ENCODE data around the gene RAB27B. TPM values are rescaled to one million over a fixed set of nuclear protein-coding genes. Genes with fewer than 3 reads are reported as not detected.

Gene RAB27B
- total and polyA plus RNA-seq, 2 experiments from 2014 or later, result 4.5 to 13.1 TPM

DNA sequence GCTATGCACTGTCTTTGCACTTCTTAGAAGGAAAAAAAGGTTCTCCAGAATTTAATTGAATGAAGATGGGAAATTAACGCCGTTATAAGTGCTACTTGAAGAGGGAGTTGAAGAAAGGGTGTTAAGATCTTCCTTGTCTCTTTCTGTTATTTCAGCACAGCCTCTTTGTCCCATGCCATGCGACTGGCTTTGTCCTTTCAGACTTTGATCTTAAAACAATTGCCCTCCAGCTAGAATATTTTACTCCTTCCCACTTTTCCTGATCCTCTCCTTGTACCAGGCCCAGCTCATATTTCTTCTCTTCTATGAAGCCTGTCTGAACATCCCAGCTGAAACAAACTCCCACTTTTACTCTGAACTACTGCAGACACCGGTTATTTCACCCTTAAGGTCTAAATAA is 51.4 kb downstream of the RAB27B start:
- Histone ChIP-seq H3K27ac (peak overlapping the region; percentile 11), H3K4me1 (ENCODE audit: insufficient read depth) (peaks cover 12% of the 10 kb centered on the region), H3K79me2 (no peaks in the 10 kb centered on the region), H3K27me3 (no peaks in the 10 kb centered on the region), H3K9me2 (replicated peaks; ENCODE audit: insufficient read depth) (no peaks in the 10 kb centered on the region), H4K20me1 (ENCODE audit: insufficient read depth, poor library complexity, severe bottlenecking) (no peaks in the 10 kb centered on the region), H2AFZ (no peak overlapping the region), H3K4me2 (no peak overlapping the region), H3K36me3 (replicated peaks; ENCODE audit: insufficient read depth, low read depth) (no peaks in the 10 kb centered on the region), H3K4me3 (no peak overlapping the region), H3K9me3 (ENCODE audit: low read depth) (no peaks in the 10 kb centered on the region)
- 42% methylated on average over 4 of the region's 4 CpGs for WGBS (ENCODE audit: low lambda C conversion rate, missing lambda C conversion rate)
- no peak for DNase-seq (ENCODE audit: low spot score)
- TF ChIP-seq EZH2phosphoT487 (IDR thresholded peaks at IDR 0.05; ENCODE audit: low read depth, severe bottlenecking, unreplicated experiment) (no peak), EZH2 (IDR thresholded peaks at IDR 0.05; ENCODE audit: borderline replicate concordance) (no peak)
- TF ChIP-seq, protein P1, sequence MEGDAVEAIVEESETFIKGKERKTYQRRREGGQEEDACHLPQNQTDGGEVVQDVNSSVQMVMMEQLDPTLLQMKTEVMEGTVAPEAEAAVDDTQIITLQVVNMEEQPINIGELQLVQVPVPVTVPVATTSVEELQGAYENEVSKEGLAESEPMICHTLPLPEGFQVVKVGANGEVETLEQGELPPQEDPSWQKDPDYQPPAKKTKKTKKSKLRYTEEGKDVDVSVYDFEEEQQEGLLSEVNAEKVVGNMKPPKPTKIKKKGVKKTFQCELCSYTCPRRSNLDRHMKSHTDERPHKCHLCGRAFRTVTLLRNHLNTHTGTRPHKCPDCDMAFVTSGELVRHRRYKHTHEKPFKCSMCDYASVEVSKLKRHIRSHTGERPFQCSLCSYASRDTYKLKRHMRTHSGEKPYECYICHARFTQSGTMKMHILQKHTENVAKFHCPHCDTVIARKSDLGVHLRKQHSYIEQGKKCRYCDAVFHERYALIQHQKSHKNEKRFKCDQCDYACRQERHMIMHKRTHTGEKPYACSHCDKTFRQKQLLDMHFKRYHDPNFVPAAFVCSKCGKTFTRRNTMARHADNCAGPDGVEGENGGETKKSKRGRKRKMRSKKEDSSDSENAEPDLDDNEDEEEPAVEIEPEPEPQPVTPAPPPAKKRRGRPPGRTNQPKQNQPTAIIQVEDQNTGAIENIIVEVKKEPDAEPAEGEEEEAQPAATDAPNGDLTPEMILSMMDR (IDR thresholded peaks at IDR 0.05; ENCODE audit: poor library complexity), result no peak

DNA sequence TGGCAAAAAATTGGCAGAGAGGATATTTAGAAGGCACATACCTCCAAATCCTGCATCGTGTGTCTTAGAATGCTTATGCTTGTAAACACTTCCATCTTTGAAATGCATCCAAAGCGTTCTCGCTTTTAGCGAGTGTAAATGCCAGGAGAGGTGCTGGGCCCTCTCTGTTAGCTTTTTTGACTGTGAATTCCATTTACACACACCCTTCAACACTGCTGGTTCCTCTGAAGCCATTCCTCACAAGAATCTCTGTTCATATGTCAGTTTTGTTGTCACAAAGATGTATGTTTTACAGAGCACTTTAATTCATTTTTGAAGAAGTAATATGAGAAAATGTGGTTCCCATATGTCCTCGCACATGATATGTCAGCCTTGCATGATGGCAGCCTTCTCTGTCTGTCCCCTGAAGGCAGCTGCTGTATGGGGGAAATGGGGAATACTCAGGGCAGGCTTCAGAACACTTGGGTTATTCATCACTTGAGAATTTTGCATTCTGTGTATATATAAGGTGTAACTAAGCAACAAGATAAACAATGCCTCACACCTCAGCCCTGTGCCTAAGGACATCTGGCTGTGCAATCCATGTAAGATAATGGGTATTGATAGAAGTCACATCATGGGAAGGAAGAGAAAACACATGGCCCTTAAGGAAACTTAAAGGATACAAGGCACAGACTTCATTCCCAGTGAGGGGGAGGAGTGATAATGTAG is 52.3 kb downstream of the RAB27B start:
- H3K27me3 ChIP-seq, result no peaks in the 10 kb centered on the region
- H3K4me2 ChIP-seq, result no peak overlapping the region
- DNase-seq (ENCODE audit: low spot score), result peak; percentile 26
- no peak overlapping the region for H3K4me3 ChIP-seq
- H3K4me1 ChIP-seq (ENCODE audit: insufficient read depth), result peaks cover 12% of the 10 kb centered on the region
- peak overlapping the region; percentile 11 for H3K27ac ChIP-seq
- TF ChIP-seq, protein P1 (IDR thresholded peaks at IDR 0.05; ENCODE audit: poor library complexity), result no peak
- no peaks in the 10 kb centered on the region for H3K36me3 ChIP-seq (replicated peaks; ENCODE audit: insufficient read depth, low read depth)
- WGBS (ENCODE audit: low lambda C conversion rate, missing lambda C conversion rate), result 51% methylated on average over 5 of the region's 5 CpGs
- H2AFZ ChIP-seq, result no peak overlapping the region
- no peaks in the 10 kb centered on the region for H3K9me2 ChIP-seq (replicated peaks; ENCODE audit: insufficient read depth)
- no peaks in the 10 kb centered on the region for H3K79me2 ChIP-seq
- H4K20me1 ChIP-seq (ENCODE audit: insufficient read depth, poor library complexity, severe bottlenecking), result no peaks in the 10 kb centered on the region
- no peaks in the 10 kb centered on the region for H3K9me3 ChIP-seq (ENCODE audit: low read depth)

DNA sequence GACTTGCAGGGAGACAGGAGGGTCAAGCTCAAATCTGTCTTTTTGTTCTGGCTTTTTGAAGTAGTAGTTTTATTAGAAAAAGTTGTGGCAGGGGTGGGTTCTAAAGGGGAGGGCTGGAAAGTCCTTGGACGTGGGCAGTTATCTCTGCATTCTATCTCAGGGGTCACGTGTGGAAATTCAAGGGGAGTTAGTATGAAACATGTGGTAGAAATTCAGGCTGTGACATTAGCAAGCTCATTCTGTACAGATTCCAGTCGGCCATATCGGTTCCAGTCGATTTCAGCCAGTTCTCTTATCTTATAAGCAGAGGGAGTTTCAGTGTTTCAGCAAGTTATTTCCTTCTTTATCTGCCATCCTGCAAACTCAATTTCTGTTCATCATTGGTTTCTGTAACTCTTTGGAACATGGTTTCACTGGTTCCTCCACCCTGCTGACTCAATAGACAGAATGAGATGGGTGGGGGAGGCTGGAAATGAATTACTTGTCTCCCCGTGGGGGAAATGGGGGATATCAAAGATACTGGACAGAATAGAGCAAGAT is 53.0 kb downstream of the RAB27B start:
- Histone ChIP-seq H3K4me1 (ENCODE audit: insufficient read depth) (peaks cover 12% of the 10 kb centered on the region), H3K36me3 (replicated peaks; ENCODE audit: insufficient read depth, low read depth) (no peaks in the 10 kb centered on the region), H3K4me3 (no peak overlapping the region), H3K27ac (no peak overlapping the region), H3K27me3 (no peaks in the 10 kb centered on the region), H4K20me1 (ENCODE audit: insufficient read depth, poor library complexity, severe bottlenecking) (no peaks in the 10 kb centered on the region), H2AFZ (no peak overlapping the region), H3K9me3 (ENCODE audit: low read depth) (no peaks in the 10 kb centered on the region), H3K4me2 (no peak overlapping the region), H3K9me2 (replicated peaks; ENCODE audit: insufficient read depth) (no peaks in the 10 kb centered on the region), H3K79me2 (no peaks in the 10 kb centered on the region)
- no peak for DNase-seq (ENCODE audit: low spot score)
- WGBS (ENCODE audit: low lambda C conversion rate, missing lambda C conversion rate), result 64% methylated on average over 6 of the region's 6 CpGs
- TF ChIP-seq EZH2phosphoT487 (IDR thresholded peaks at IDR 0.05; ENCODE audit: low read depth, severe bottlenecking, unreplicated experiment), result no peak
- TF ChIP-seq EZH2 (IDR thresholded peaks at IDR 0.05; ENCODE audit: borderline replicate concordance), result no peak

DNA sequence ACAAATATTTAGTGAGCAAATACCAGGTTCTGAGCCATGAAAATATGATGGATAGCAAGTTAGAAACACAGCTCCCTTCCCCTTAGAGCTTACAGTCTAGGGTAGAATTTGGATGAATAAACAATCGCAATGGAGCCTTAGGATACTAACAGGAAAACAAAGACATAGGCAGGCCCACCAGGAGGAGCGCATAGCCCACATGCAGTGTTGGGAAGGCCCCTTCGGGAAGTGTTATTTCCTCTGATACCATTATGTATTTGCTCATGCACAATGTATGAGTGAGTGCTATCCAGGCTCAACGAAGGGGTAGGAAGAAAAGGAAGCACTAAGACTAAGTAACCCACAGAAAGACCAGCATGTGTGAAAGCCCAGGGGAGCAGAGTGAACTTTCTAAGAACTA is 54.0 kb downstream of the RAB27B start:
- DNase-seq (ENCODE audit: low spot score), result no peak
- Histone ChIP-seq H3K9me2 (replicated peaks; ENCODE audit: insufficient read depth) (no peaks in the 10 kb centered on the region), H3K27ac (no peak overlapping the region), H3K4me3 (no peak overlapping the region), H3K9me3 (ENCODE audit: low read depth) (no peaks in the 10 kb centered on the region), H3K4me2 (no peak overlapping the region), H3K36me3 (replicated peaks; ENCODE audit: insufficient read depth, low read depth) (no peaks in the 10 kb centered on the region), H4K20me1 (ENCODE audit: insufficient read depth, poor library complexity, severe bottlenecking) (no peaks in the 10 kb centered on the region), H2AFZ (no peak overlapping the region), H3K4me1 (ENCODE audit: insufficient read depth) (peaks cover 12% of the 10 kb centered on the region), H3K79me2 (no peaks in the 10 kb centered on the region), H3K27me3 (no peaks in the 10 kb centered on the region)
- TF ChIP-seq, protein P1 (IDR thresholded peaks at IDR 0.05; ENCODE audit: poor library complexity), result no peak
- no peak for TF ChIP-seq EZH2 (IDR thresholded peaks at IDR 0.05; ENCODE audit: borderline replicate concordance)
- no peak for TF ChIP-seq EZH2phosphoT487 (IDR thresholded peaks at IDR 0.05; ENCODE audit: low read depth, severe bottlenecking, unreplicated experiment)
- WGBS (ENCODE audit: low lambda C conversion rate, missing lambda C conversion rate), result 70% methylated on average over 4 of the region's 4 CpGs
